CD4-positive, alpha-beta T cell treated with Interleukin-21 for 1 hour (primary cell): Measurements from ENCODE around the gene TRAPPC11.

Experiments used
- DNase-seq: peaks from one replicate; pipeline ENCODE4 v3.0.0-alpha.2; 2020

TRAPPC11 gene

GRCh38 chr4:183638436-183638835, 20.7 kb upstream of the TRAPPC11 start:
- no peak for DNase-seq

- no peak for DNase-seq
Measured at GRCh38 chr4:183639291-183639690, 19.8 kb upstream of the TRAPPC11 start.

GRCh38 chr4:183645326-183645725, 13.8 kb upstream of the TRAPPC11 start:
- no peak for DNase-seq

- DNase-seq, result no peak
Measured at GRCh38 chr4:183657564-183657963, 1.5 kb upstream of the TRAPPC11 start.

- no peak for DNase-seq
Measured at GRCh38 chr4:183658362-183659028, 598 bp upstream of the TRAPPC11 start.

GRCh38 chr4:183659872-183660242, 764 bp downstream of the TRAPPC11 start:
- DNase-seq, result no peak

GRCh38 chr4:183666088-183666487, 7.0 kb downstream of the TRAPPC11 start:
- no peak for DNase-seq

GRCh38 chr4:183670251-183670650, 11.2 kb downstream of the TRAPPC11 start:
- no peak for DNase-seq

- DNase-seq, result no peak
Measured at GRCh38 chr4:183670960-183671555, 12.0 kb downstream of the TRAPPC11 start.

- DNase-seq, result no peak
Measured at GRCh38 chr4:183674153-183674552, 15.1 kb downstream of the TRAPPC11 start.

- no peak for DNase-seq
Measured at GRCh38 chr4:183675625-183676024, 16.5 kb downstream of the TRAPPC11 start.

GRCh38 chr4:183681119-183681518, 22.0 kb downstream of the TRAPPC11 start:
- DNase-seq, result no peak

- no peak for DNase-seq
Measured at GRCh38 chr4:183686461-183686860, 27.4 kb downstream of the TRAPPC11 start.

GRCh38 chr4:183688216-183688615, 29.1 kb downstream of the TRAPPC11 start:
- no peak for DNase-seq

GRCh38 chr4:183691006-183691405, 31.9 kb downstream of the TRAPPC11 start:
- DNase-seq, result no peak

GRCh38 chr4:183691897-183692296, 32.8 kb downstream of the TRAPPC11 start:
- no peak for DNase-seq

- DNase-seq, result no peak
Measured at GRCh38 chr4:183698909-183699308, 39.8 kb downstream of the TRAPPC11 start.

- DNase-seq, result no peak
Measured at GRCh38 chr4:183700407-183700806, 41.3 kb downstream of the TRAPPC11 start.

GRCh38 chr4:183702492-183702891, 43.4 kb downstream of the TRAPPC11 start:
- no peak for DNase-seq

GRCh38 chr4:183714626-183715025, 55.5 kb downstream of the TRAPPC11 start:
- DNase-seq, result no peak

- DNase-seq, result no peak
Measured at GRCh38 chr4:183716302-183716701, 57.2 kb downstream of the TRAPPC11 start.

GRCh38 chr4:183718876-183719275, 59.8 kb downstream of the TRAPPC11 start:
- no peak for DNase-seq

- peak; percentile 47 for DNase-seq
Measured at GRCh38 chr4:183721207-183722081, 62.4 kb downstream of the TRAPPC11 start.
